ENCODE data around the gene ANKRD23. TPM values are rescaled to one million over a fixed set of nuclear protein-coding genes. Genes with fewer than 3 reads are reported as not detected.

Gene ANKRD23
- total RNA-seq, 2 experiments from 2014 or later: 6.5 to 6.7 TPM

DNA sequence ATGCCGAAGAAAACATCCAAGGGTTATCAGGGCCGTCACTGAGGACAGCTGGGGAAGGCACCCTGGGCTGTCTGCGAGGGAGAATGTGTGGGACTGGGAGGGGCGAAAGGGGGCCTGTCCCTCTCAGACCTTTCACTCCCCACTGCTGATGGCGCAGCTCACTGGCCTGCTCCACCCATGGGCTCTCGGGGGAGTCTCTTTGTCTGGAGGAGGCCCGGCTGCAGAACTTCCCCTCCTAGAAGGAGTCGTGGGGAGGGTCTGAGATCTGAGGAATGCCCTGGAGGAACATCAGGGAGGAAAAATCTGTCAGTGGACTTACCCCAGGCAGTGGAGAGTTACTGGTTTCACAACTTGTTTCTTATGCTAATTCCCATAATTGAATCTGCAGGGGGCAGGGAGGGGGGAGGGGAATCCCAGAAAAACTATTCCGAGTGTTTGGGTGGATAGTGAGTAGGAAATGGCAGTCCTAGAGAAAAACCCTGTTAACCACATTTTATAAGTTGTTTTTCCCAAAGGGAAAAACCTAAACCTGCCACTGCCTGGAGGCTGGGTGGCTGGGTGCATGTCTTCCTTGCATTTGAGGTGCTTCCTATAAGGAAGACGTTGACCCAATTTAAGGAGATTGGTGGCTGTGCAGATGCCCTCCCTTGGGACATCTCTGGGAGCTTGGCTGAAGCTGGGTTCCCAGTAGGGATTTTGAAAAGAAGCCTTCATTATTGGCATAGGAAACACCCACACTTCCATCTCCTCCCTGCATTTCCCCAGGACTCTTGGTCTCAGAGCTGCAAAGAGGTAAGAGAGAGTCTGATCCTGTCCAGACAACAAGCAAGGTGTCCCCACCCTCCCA is 37.8 kb upstream of the ANKRD23 start:
- intact Hi-C loops (cut with micrococcal nuclease; ENCODE audit: unreplicated experiment): no loop called here
- Histone ChIP-seq H3K36me3 (ENCODE audit: insufficient read depth, low read length) (no peaks in the 10 kb centered on the region), H3K4me2 (ENCODE audit: low read length) (no peak overlapping the region), H3K79me2 (ENCODE audit: insufficient read depth, low read depth, low read length) (no peaks in the 10 kb centered on the region), H3K9me3 (ENCODE audit: low read length) (no peaks in the 10 kb centered on the region), H3K4me3 (ENCODE audit: low read depth, low read length, poor library complexity, severe bottlenecking) (no peak overlapping the region), H4K20me1 (ENCODE audit: insufficient read depth, low read length) (no peaks in the 10 kb centered on the region), H3K27ac (ENCODE audit: low read depth, low read length, poor library complexity, severe bottlenecking) (no peak overlapping the region), H3K4me1 (ENCODE audit: insufficient read depth, low read length, poor library complexity, severe bottlenecking) (no peaks in the 10 kb centered on the region), H2AFZ (ENCODE audit: low read length) (no peak overlapping the region), H3K9me2 (ENCODE audit: insufficient read depth, low read length) (no peaks in the 10 kb centered on the region)
- no TSS peak for BruUV-seq (replicated peaks)
- ChIA-PET POLR2A (interaction anchor here (0.7 to 1.2 kb wide), 2 partner anchors 10 to 19 kb away, joined by 4 to 5 read pairs; no protein-coding TSS in a partner anchor), CTCF (ENCODE audit: unreplicated experiment) (no interaction called here)
- TF ChIP-seq EZH2phosphoT487 (IDR thresholded peaks at IDR 0.05; ENCODE audit: borderline replicate concordance, low read depth, low read length): no peak
- TF ChIP-seq CTCF (conservative IDR thresholded peaks at IDR 0.05; ENCODE audit: low read length): no peak
- DNase-seq (ENCODE audit: low spot score): no peak

DNA sequence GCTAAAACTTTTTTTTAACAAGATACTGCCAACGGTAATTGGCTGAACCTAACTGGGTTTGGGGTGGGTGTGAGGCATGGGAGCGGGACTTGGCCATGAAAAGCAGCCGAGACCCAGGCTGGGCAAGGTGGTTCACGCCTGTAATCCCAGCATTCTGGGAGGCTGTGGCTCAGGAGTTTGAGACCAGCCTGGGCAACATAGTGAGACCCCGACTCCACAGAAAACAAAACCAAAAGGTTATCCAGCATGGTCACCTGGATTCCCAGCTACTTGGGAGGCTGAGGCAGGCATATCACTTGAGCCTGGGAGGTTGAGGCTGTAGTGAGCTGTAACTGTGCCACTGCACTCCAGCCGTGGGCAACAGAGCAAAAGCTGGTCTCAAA is 37.1 kb upstream of the ANKRD23 start:
- Histone ChIP-seq H3K4me3 (ENCODE audit: low read depth, low read length, poor library complexity, severe bottlenecking) (no peak overlapping the region), H3K79me2 (ENCODE audit: insufficient read depth, low read depth, low read length) (no peaks in the 10 kb centered on the region), H3K4me2 (ENCODE audit: low read length) (no peak overlapping the region), H4K20me1 (ENCODE audit: insufficient read depth, low read length) (no peaks in the 10 kb centered on the region), H3K27ac (ENCODE audit: low read depth, low read length, poor library complexity, severe bottlenecking) (no peak overlapping the region), H3K9me3 (ENCODE audit: low read length) (no peaks in the 10 kb centered on the region), H3K36me3 (ENCODE audit: insufficient read depth, low read length) (no peaks in the 10 kb centered on the region), H2AFZ (ENCODE audit: low read length) (no peak overlapping the region), H3K4me1 (ENCODE audit: insufficient read depth, low read length, poor library complexity, severe bottlenecking) (no peaks in the 10 kb centered on the region), H3K9me2 (ENCODE audit: insufficient read depth, low read length) (no peaks in the 10 kb centered on the region)
- intact Hi-C loops (cut with micrococcal nuclease; ENCODE audit: unreplicated experiment): no loop called here
- POLR2A ChIA-PET: interaction anchor here (0.6 to 1.2 kb wide), 3 partner anchors 10 to 101 kb away, joined by 3 to 5 read pairs (median 4); no protein-coding TSS in a partner anchor
- CTCF ChIA-PET (ENCODE audit: unreplicated experiment): no interaction called here
- DNase-seq (ENCODE audit: low spot score): no peak
- no peak for TF ChIP-seq EZH2phosphoT487 (IDR thresholded peaks at IDR 0.05; ENCODE audit: borderline replicate concordance, low read depth, low read length)
- no peak for TF ChIP-seq CTCF (conservative IDR thresholded peaks at IDR 0.05; ENCODE audit: low read length)
- BruUV-seq (replicated peaks): no TSS peak

- Histone ChIP-seq H3K27ac (ENCODE audit: low read depth, low read length, poor library complexity, severe bottlenecking) (no peak overlapping the region), H3K79me2 (ENCODE audit: insufficient read depth, low read depth, low read length) (no peaks in the 10 kb centered on the region), H3K9me2 (ENCODE audit: insufficient read depth, low read length) (no peaks in the 10 kb centered on the region), H3K4me3 (ENCODE audit: low read depth, low read length, poor library complexity, severe bottlenecking) (no peak overlapping the region), H4K20me1 (ENCODE audit: insufficient read depth, low read length) (no peaks in the 10 kb centered on the region), H3K4me2 (ENCODE audit: low read length) (no peak overlapping the region), H3K9me3 (ENCODE audit: low read length) (no peaks in the 10 kb centered on the region), H3K4me1 (ENCODE audit: insufficient read depth, low read length, poor library complexity, severe bottlenecking) (peaks cover under 1% of the 10 kb centered on the region), H3K36me3 (ENCODE audit: insufficient read depth, low read length) (no peaks in the 10 kb centered on the region), H2AFZ (ENCODE audit: low read length) (no peak overlapping the region)
- POLR2A ChIA-PET: no interaction called here
- BruUV-seq (replicated peaks): no TSS peak
- CTCF ChIA-PET (ENCODE audit: unreplicated experiment): no interaction called here
- intact Hi-C loops (cut with micrococcal nuclease; ENCODE audit: unreplicated experiment): no loop called here
- TF ChIP-seq CTCF (conservative IDR thresholded peaks at IDR 0.05; ENCODE audit: low read length): no peak
- no peak for TF ChIP-seq EZH2phosphoT487 (IDR thresholded peaks at IDR 0.05; ENCODE audit: borderline replicate concordance, low read depth, low read length)
- DNase-seq (ENCODE audit: low spot score): no peak
Observed at GRCh38 chr2:96879545-96880040, 35.8 kb upstream of the ANKRD23 start.

Measured in OCI-LY7 (cell line).